NCI-H2227 (cell line): ENCODE results near the gene LBP.
"Not testable (repeated sequence)": the region's sequence is repeated elsewhere in the genome, so short reads cannot be mapped to it uniquely, and the experiment has no call there.

ENCODE experiments used
- DNase-seq: peaks from one replicate; lab custom pipeline; 2025; ENCODE audit not compliant: unreplicated experiment; lab: John Stamatoyannopoulos, UW

LBP gene

DNA sequence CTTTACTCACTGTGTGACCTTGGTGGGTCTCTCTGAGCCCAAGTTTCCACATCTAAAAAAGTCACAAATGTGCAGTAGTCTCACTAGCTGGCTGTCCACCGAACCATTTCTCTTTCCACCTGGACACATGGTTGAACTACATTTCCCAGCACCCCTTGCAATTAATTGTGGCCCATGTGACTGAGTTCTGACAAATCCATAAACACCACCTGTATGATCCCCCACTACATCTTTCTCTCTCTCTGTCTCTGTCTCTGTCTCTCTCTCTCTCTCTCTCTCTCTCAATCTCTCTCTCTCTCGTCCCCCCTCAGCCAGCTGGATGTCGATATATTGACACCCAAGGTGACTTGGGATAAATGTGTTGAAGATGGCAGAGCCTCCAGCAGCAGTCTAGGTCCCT is 46.1 kb downstream of the LBP start:
- no peak for DNase-seq

DNA sequence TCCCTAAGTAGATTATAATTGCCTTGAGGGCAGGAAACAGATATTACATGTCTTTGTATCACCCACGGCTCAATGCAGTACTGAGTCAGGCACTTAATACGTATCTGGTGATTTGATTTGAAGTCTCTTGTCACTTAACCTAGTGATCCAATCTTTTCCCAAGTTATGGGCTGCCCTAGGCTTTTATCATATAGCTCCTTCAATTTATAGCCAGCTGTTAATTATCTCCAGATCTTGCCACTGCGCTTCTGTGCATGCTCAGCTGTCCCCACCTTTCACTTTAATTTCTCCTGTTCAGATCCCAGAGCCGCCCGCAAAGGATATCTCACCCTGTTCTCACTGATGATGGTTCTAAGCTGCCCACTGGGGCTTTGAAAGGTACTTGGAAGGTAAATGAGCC is 47.0 kb downstream of the LBP start:
- DNase-seq = no peak

- no peak for DNase-seq
These were observed 48.9 kb downstream of the LBP start for GRCh38 chr20:38395165-38395564.

DNA sequence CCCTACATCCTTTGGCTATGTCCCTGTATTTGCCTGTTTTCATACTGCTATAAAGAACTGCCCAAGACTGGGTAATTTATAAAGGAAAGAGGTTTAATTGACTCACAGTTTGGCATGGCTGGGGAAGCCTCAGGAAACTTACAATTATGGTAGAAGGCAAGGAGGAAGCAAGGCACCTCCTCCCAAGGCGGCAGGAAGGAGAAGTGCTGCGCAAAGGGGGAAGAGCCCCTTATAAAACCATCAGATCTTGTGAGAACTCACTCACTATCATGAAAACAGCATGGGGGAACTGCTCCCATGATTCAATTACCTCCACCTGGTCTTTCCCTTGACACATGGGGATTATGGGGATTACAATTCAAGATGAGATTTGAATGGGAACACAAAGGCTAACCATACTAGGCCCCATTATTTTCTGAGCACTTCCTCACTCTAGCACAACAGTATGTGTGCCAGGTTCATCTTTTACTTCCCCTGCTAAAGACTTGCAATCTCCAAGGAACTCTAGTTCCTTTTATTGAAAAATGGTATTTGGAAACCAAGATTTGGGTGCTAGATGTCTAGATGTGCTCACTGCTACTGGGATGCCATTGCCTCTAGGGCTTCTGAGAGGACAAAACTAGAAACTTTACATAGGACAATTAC is 49.6 kb downstream of the LBP start:
- DNase-seq = not testable (repeated sequence)

GRCh38 chr20:38402089-38402488 is 55.8 kb downstream of the LBP start:
- no peak for DNase-seq

GRCh38 chr20:38402816-38403215 is 56.5 kb downstream of the LBP start:
- no peak for DNase-seq

DNA sequence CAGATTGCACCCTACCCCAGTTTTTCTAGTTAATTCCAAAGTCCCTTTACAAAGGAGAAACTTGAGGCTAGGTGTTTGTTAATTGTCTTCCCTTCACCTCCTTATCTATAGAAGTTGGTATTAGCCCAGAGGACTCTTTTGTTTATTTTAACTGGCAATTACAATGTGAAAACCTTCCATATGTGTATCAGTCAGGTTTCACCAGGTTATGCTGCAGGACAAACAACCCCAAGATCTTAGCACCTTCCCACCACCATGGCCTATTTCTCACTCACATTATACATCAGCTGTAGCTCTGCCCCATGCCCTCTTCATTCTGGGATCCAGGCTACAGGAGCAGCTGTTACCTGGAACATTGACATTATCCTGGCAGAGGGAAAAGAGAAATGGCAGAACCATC is 57.7 kb downstream of the LBP start:
- DNase-seq = no peak

DNA sequence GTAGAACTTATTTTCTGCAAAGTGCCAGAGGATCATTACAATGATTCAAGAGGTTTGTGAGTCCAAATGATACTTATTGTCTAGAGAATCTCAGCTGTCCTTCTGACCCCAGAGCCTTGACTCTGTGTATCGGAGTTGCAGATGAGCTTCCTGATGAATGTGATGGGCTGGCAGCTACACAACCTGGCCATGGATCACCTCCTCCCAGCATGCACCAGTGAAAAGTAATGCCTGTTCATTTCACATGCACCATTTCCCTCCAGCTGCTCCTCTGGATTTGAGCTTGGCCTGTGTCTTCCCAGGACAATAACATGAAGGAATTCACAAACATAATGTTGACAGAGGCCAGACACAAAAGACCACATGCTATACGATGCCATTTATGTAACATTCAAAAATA is 58.9 kb downstream of the LBP start:
- no peak for DNase-seq

DNA sequence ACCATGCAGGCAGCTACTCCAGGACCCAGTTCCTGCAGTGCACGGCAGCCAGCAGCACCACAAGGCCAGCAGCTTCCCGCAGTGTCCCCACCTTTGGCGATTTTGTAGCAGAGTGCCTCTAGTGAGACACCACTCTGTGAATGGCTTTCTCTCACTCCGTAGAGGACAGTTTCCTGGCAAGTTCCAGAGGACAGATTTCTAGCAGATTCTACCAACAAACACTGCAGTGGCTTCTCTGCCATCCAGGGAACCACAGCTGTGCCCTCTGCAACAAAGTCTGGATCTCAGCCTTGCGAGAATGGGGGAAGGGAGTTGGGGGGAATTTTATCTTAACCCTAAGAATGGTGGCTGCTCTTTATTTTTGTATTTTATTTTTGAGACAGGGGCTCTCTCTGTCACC is 60.2 kb downstream of the LBP start:
- DNase-seq = no peak

GRCh38 chr20:38407321-38407720 is 61.0 kb downstream of the LBP start:
- DNase-seq = no peak

DNA sequence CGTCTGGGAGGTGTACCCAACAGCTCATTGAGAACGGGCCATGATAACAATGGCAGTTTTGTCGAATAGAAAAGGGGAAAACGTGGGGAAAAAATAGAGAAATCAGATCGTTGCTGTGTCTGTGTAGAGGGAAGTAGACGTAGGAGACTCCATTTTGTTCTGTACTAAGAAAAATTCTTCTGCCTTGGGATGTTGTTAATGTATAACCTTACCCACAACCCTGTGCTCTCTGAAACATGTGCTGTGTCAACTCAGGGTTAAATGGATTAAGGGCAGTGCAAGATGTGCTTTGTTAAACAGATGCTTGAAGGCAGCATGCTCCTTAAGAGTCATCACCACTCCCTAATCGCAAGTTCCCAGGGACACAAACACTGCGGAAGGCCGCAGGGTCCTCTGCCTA is 61.5 kb downstream of the LBP start:
- not testable (repeated sequence) for DNase-seq

DNA sequence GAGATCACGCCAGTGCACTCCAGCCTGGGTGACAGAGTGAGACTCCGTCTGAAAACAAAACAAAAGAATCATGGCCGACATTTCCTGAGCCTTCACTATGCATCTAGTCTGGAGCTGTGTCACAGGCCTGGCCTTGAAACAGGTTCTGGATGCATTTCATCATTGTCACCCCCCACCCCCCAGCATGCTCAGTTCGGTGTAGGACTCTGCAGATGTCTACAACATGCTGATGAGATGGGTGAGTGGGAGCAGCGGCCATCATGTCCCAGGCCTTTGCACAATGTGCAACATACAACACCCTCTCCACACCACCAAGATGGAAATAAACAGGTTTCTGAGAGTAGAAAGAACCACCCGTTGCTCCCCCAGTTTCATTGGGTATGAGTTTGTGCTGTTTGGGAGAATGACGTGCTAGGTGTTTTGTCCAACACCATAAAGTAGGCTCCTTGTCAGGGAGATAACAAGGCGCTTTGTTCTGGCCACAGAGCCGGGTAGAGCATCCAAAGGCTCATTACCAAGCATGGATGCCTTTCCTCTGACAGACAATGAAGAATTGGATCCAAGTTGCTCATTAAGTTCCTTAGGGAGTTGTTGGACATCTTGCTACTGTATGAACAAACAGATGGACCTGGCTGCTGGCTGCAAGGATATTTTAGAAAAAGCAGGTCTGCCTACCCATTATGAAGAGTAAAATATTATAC is 66.7 kb downstream of the LBP start:
- no peak for DNase-seq

DNA sequence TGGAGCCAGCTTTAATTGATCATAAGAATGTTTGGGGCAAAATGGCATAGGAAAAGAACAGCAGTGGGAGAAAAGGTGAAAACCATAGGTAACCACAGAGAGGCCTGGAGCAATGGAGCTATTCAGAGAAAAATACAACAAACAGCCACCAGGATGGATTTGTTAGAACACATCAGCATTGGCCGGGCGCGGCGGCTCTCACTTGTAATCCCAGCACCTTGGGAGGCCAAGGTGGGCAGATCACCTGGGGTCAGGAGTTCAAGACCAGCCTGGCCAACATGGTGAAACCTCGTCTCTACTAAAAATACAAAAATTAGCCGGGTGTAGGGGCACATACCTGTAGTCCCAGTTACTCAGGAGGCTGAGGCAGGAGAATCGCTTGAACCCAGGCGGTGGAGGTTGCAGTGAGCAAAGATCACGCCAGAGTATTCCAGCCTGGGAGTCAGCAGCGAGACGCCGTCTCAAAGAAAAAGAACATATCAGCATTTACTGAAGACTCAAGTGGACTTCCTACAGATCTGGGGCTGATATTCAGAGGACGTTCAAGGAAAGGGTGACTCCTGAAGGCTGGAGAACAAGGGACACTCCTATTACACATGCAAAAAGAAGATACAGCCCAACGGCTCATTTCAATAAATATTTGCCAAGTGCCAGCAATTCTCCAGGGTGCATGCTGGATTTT is 68.6 kb downstream of the LBP start:
- DNase-seq = no peak

- no peak for DNase-seq
These were observed 72.4 kb downstream of the LBP start for GRCh38 chr20:38418509-38419204.

- DNase-seq = no peak
These were observed 74.3 kb downstream of the LBP start for GRCh38 chr20:38420388-38421085.

DNA sequence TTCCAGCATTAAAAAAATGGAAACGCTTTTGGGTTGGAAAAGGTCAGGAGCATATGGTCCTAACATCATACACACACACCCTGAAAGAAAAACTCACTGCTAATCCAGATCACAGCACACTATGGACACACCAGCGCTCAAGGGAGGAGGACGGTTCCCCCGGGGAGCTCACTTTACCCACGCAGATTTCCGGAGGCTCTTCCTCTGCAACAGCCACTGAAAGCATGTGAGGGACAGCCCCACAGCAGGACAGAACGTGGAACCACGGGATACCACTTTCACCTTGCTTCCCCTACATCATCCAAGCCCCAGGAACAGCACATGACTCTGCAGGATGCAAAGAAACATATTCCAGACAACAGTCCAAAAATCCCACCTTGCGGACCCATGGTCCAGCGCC is 75.6 kb downstream of the LBP start:
- DNase-seq = no peak

- no peak for DNase-seq
These were observed 77.3 kb downstream of the LBP start for GRCh38 chr20:38423541-38423940.

DNA sequence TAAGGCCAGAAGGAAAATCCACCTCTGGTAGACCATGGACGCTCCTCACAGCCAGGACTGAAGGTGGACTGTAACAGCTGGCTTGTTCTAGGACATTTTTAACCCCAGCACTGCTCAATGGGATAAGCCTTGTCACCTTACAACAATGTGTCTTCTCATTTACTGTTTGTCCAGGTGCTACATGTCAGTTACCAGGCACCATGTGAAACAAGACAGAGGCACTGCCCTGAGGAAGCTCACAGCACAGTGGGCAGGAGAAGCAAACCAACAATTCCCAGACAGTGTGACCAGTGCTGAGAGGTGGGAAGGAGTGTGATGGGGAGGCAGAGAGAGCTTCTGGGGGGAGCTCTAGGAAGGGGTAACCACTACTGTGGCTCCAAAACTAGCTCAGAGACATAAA is 78.1 kb downstream of the LBP start:
- no peak for DNase-seq

DNA sequence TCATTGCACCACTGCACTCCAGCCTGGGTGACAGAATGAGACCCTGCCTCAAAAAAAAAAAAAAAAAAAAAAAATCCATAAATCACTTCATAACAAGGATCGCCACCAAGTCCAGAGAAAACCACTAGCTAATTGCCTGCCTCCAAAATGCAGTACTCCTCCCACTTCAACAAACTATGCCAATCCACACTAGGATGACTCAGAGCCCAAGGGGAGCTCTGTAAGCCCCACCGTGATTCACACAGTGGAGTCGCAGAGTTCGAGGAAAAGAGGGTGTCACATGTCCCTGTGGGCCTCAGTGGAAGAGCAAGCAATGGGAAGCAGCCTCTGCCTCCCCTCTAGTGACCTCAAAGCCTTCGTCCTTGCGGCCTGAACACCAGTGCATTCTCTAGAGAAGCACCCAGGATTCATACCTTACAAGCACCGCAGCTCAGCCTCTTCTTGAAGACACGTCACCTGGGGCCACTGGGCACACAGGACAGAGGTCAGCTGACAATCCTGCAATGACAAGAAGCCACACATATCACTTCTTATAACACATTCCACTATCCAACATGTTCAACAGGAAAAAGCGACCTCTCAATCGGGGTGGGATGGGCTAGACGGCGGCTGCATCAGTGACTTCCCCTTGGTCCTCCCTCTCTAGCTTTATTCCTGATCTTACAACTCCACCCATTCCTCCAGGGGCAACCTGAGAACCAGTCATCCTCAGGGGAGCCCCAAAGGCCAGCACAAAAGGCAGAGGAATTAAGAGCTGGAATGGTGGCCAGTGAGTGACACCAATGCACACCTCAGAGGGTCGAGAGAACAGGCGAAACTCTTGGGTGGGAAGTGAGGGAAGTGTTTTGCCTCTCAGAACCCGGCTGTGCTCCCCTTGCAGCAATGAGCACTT is 80.0 kb downstream of the LBP start:
- no peak for DNase-seq
